ENCODE results near the gene CCL24.

GRCh38 chr7:75813781-75814236 is at the start of gene CCL24:
- TF ChIP-seq, protein P1, sequence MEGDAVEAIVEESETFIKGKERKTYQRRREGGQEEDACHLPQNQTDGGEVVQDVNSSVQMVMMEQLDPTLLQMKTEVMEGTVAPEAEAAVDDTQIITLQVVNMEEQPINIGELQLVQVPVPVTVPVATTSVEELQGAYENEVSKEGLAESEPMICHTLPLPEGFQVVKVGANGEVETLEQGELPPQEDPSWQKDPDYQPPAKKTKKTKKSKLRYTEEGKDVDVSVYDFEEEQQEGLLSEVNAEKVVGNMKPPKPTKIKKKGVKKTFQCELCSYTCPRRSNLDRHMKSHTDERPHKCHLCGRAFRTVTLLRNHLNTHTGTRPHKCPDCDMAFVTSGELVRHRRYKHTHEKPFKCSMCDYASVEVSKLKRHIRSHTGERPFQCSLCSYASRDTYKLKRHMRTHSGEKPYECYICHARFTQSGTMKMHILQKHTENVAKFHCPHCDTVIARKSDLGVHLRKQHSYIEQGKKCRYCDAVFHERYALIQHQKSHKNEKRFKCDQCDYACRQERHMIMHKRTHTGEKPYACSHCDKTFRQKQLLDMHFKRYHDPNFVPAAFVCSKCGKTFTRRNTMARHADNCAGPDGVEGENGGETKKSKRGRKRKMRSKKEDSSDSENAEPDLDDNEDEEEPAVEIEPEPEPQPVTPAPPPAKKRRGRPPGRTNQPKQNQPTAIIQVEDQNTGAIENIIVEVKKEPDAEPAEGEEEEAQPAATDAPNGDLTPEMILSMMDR (IDR thresholded peaks at IDR 0.05; ENCODE audit: low read length) = no peak
- TF ChIP-seq EZH2 (IDR thresholded peaks at IDR 0.05; ENCODE audit: borderline replicate concordance, low read length) = no peak
